HepG2 (cell line): Measurements from ENCODE around the gene AQP10. TPM values are rescaled to one million over a fixed set of nuclear protein-coding genes. Genes with fewer than 3 reads are reported as not detected.

Source experiments
- CAMTA2 ChIP-seq: sonication (generic); formaldehyde crosslinking; IDR thresholded peaks from 2 replicates; pipeline ENCODE4 v1.4.0; 2020; ENCODE audit warnings: mild to moderate bottlenecking, missing genetic modification reagents, borderline replicate concordance
- CBX1 ChIP-seq: IDR thresholded peaks from one replicate; pipeline ENCODE4 v1.6.1; 2016; ENCODE audit warnings: antibody characterized with exemption, low read depth
- CCAR2 ChIP-seq: fragments of 200-400 bp; formaldehyde crosslinking; optimal IDR thresholded peaks from 2 replicates; pipeline ENCODE3; 2018; ENCODE audit warnings: low read depth, mild to moderate bottlenecking, low read length, moderate library complexity
- ETV6 ChIP-seq: sonication (generic); formaldehyde crosslinking; conservative IDR thresholded peaks from 2 replicates; pipeline ENCODE4 v1.4.0; 2020; ENCODE audit warnings: missing genetic modification reagents
- ISL2 ChIP-seq: sonication (generic); formaldehyde crosslinking; IDR thresholded peaks from 2 replicates; pipeline ENCODE4 v1.5.0; 2020; ENCODE audit warnings: missing genetic modification reagents
- MTA3 ChIP-seq: sonication (generic); formaldehyde crosslinking; IDR thresholded peaks from 2 replicates; pipeline ENCODE4 v1.4.0; 2020; ENCODE audit warnings: missing genetic modification reagents
- NCOR1 ChIP-seq: fragments of 200-600 bp; sonication (generic); IDR thresholded peaks from 2 replicates; pipeline ENCODE4 v1.7.0; 2017; ENCODE audit warnings: antibody characterized with exemption, low read length, borderline replicate concordance
- NFKBIZ ChIP-seq: IDR thresholded peaks from 2 replicates; pipeline ENCODE4 v1.6.1; 2018; ENCODE audit warnings: missing genetic modification reagents, missing compliant biosample characterization
- NFYB ChIP-seq: sonication (generic); formaldehyde crosslinking; IDR thresholded peaks from 2 replicates; pipeline ENCODE4 v1.4.0; 2020; ENCODE audit warnings: missing genetic modification reagents
- NONO ChIP-seq, 2 experiments: fragments of 450-650 bp in 1 of 2; sonication (generic) in 1 of 2; formaldehyde crosslinking in 1 of 2; IDR thresholded peaks in 1 of 2; conservative IDR thresholded peaks in 1 of 2; 2 replicates each; pipeline versions ENCODE4 v1.6.1 to v1.8.0; 2017 to 2022; ENCODE audit warnings: mild to moderate bottlenecking in 1 of 2, missing genetic modification reagents in 1 of 2, moderate library complexity in 1 of 2
- PHF20 ChIP-seq: sonication (generic); formaldehyde crosslinking; IDR thresholded peaks from 2 replicates; pipeline ENCODE4 v1.5.0; 2020; ENCODE audit warnings: mild to moderate bottlenecking, missing genetic modification reagents
- REXO4 ChIP-seq: sonication (generic); formaldehyde crosslinking; IDR thresholded peaks from 2 replicates; pipeline ENCODE4 v1.8.0; 2022; ENCODE audit warnings: missing genetic modification reagents, mild to moderate bottlenecking, borderline replicate concordance
- XBP1 ChIP-seq: sonication (generic); formaldehyde crosslinking; IDR thresholded peaks from 2 replicates; pipeline ENCODE4 v1.5.0; 2020; ENCODE audit warnings: missing genetic modification reagents
- ZFP62 ChIP-seq: sonication (generic); formaldehyde crosslinking; IDR thresholded peaks from 2 replicates; pipeline ENCODE4 v1.4.0; 2020; ENCODE audit warnings: missing genetic modification reagents
- ZNF207 ChIP-seq: fragments of 450-650 bp; IDR thresholded peaks from 2 replicates; pipeline ENCODE4 v1.6.1; 2016; ENCODE audit warnings: antibody characterized with exemption, borderline replicate concordance
- ZNF24 ChIP-seq: fragments of 450-650 bp; IDR thresholded peaks from 2 replicates; pipeline ENCODE4 v1.6.1; 2017; ENCODE audit warnings: antibody characterized with exemption, mild to moderate bottlenecking
- ZNF615 ChIP-seq: sonication (generic); formaldehyde crosslinking; IDR thresholded peaks from 2 replicates; pipeline ENCODE4 v1.5.0; 2020; ENCODE audit warnings: mild to moderate bottlenecking, missing genetic modification reagents, borderline replicate concordance
- ZNF644 ChIP-seq: IDR thresholded peaks from 2 replicates; pipeline ENCODE4 v1.6.1; 2016; ENCODE audit warnings: low read depth
- ZNF652 ChIP-seq: IDR thresholded peaks from 2 replicates; pipeline ENCODE4 v1.6.1; 2016; ENCODE audit warnings: low read depth, borderline replicate concordance
- ZNF749 ChIP-seq: sonication (generic); formaldehyde crosslinking; IDR thresholded peaks from 2 replicates; pipeline ENCODE4 v1.8.0; 2022; ENCODE audit warnings: mild to moderate bottlenecking, missing genetic modification reagents, moderate library complexity, borderline replicate concordance
- polyA plus RNA-seq, 8 experiments: library from polyadenylated mRNA; depleted of rRNA in 3 of 8; stranded (reverse) in 7 of 8; unstranded in 1 of 8; fragments of >200 nt; fragmentation: Illumina TruSeq in 4 of 8; extraction: Trizol in 4 of 8; gene quantifications; 2 replicates each; pipeline versions ENCODE4 v1.2.1 to v1.2.3, GENCODE V29; 2011 to 2016; ENCODE audit warnings: low read depth in 4 of 8, missing spikeins in 1 of 8, mixed read lengths in 1 of 8; ENCODE audit not compliant: insufficient read depth in 1 of 8
- total RNA-seq, 5 experiments: library from RNA; depleted of rRNA; stranded (reverse); fragments of >200 nt; fragmentation: Illumina TruSeq; extraction: Trizol; gene quantifications; 2 replicates each; pipeline ENCODE4 v1.2.3, GENCODE V29; 2016; ENCODE audit warnings: low read depth in 1 of 5
- TF ChIP-seq, protein P1 (sequence below): sonication (generic); formaldehyde crosslinking; conservative IDR thresholded peaks from 2 replicates; pipeline ENCODE4 v1.5.0; 2020; ENCODE audit warnings: missing genetic modification reagents
- TF ChIP-seq, protein P2 (sequence below): sonication (generic); formaldehyde crosslinking; IDR thresholded peaks from 2 replicates; pipeline ENCODE4 v1.5.0; 2020; ENCODE audit warnings: missing genetic modification reagents
- TF ChIP-seq, protein P3 (sequence below): sonication (generic); formaldehyde crosslinking; IDR thresholded peaks from 2 replicates; pipeline ENCODE4 v1.4.0; 2020; ENCODE audit warnings: missing genetic modification reagents, mild to moderate bottlenecking, borderline replicate concordance
- TF ChIP-seq, protein P4 (sequence below): sonication (generic); formaldehyde crosslinking; IDR thresholded peaks from 2 replicates; pipeline ENCODE4 v1.8.1; 2022; ENCODE audit warnings: mild to moderate bottlenecking, missing genetic modification reagents

AQP10 gene
- total and polyA plus RNA-seq, 2 of the 13 experiments (the other 11 are each of a cell fraction or from before 2014, with no cell fraction given), result 0.30 TPM; not detected in 1

DNA sequence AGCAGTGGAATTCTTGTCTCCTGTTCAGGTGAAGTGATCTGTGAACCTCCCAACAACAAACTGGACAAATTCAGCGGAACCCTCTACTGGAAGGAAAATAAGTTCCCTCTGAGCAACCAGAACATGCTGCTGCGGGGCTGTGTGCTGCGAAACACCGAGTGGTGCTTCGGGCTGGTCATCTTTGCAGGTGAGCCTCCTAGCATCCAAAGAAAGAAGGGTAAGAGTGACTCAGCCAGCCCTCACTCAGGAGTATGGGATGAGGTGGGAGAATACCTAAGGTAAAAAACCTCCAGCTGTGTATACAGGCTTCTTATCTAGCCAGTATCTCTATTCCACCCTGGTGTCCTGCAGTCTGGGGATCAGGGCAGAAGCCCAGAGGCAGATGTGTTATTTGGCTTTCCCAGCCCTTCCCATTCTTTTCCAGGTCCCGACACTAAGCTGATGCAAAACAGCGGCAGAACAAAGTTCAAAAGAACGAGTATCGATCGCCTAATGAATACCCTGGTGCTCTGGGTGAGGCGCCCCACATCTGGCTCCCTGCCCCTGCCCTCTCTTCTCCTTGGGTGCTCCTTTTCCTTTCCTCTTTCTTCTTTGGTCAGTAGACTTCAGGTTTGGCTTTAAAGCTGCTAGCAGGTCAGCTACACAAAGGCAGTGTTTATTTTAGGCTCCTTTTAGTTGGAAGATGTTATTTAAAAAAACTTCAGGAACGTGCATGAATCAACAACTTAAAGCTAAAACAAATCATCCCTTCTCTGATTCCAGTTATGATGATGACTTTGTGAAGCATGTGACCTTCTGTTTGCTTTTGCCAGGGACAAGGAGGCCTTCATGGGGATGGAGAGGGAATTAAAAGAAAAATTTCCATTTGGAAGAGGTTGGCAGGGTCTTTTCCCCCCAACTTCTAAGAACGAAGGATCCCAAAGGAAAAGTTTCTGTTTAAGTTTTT lies 13.5 kb downstream of the AQP10 start (continued):
- no peak for TF ChIP-seq CBX1
- no peak for TF ChIP-seq NFYB (CRISPR knock-in tag)
- TF ChIP-seq ZNF652 (CRISPR knock-in tag), result no peak
- TF ChIP-seq NFKBIZ (CRISPR knock-in tag), result peak; percentile 51; the same call in 1 of the 2 replicates
- TF ChIP-seq XBP1 (CRISPR knock-in tag), result no peak
- TF ChIP-seq ZNF615 (CRISPR knock-in tag), result no peak
- no peak for TF ChIP-seq ZNF207
- TF ChIP-seq, protein P1, sequence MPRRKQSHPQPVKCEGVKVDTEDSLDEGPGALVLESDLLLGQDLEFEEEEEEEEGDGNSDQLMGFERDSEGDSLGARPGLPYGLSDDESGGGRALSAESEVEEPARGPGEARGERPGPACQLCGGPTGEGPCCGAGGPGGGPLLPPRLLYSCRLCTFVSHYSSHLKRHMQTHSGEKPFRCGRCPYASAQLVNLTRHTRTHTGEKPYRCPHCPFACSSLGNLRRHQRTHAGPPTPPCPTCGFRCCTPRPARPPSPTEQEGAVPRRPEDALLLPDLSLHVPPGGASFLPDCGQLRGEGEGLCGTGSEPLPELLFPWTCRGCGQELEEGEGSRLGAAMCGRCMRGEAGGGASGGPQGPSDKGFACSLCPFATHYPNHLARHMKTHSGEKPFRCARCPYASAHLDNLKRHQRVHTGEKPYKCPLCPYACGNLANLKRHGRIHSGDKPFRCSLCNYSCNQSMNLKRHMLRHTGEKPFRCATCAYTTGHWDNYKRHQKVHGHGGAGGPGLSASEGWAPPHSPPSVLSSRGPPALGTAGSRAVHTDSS (CRISPR knock-in tag), result no peak
- TF ChIP-seq ZFP62 (CRISPR knock-in tag), result no peak
- TF ChIP-seq ISL2, result peak; percentile 45; the same call in 1 of the 2 replicates
- no peak for TF ChIP-seq CAMTA2 (CRISPR knock-in tag)
- no peak; the same call in 1 of the 2 replicates for TF ChIP-seq ZNF644 (CRISPR knock-in tag)
- TF ChIP-seq MTA3 (CRISPR knock-in tag), result no peak
- no peak for TF ChIP-seq NONO (IDR thresholded peaks at IDR 0.05)
- TF ChIP-seq NONO (CRISPR knock-in tag; conservative IDR thresholded peaks at IDR 0.05), result no peak
- peak; percentile 55; the same call in 1 of the 2 replicates for TF ChIP-seq NCOR1
- TF ChIP-seq ZNF749, result no peak
- no peak for TF ChIP-seq ZNF24
- TF ChIP-seq, protein P2, sequence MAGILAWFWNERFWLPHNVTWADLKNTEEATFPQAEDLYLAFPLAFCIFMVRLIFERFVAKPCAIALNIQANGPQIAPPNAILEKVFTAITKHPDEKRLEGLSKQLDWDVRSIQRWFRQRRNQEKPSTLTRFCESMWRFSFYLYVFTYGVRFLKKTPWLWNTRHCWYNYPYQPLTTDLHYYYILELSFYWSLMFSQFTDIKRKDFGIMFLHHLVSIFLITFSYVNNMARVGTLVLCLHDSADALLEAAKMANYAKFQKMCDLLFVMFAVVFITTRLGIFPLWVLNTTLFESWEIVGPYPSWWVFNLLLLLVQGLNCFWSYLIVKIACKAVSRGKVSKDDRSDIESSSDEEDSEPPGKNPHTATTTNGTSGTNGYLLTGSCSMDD (CRISPR knock-in tag), result no peak
- TF ChIP-seq PHF20, result no peak
- TF ChIP-seq, protein P3, sequence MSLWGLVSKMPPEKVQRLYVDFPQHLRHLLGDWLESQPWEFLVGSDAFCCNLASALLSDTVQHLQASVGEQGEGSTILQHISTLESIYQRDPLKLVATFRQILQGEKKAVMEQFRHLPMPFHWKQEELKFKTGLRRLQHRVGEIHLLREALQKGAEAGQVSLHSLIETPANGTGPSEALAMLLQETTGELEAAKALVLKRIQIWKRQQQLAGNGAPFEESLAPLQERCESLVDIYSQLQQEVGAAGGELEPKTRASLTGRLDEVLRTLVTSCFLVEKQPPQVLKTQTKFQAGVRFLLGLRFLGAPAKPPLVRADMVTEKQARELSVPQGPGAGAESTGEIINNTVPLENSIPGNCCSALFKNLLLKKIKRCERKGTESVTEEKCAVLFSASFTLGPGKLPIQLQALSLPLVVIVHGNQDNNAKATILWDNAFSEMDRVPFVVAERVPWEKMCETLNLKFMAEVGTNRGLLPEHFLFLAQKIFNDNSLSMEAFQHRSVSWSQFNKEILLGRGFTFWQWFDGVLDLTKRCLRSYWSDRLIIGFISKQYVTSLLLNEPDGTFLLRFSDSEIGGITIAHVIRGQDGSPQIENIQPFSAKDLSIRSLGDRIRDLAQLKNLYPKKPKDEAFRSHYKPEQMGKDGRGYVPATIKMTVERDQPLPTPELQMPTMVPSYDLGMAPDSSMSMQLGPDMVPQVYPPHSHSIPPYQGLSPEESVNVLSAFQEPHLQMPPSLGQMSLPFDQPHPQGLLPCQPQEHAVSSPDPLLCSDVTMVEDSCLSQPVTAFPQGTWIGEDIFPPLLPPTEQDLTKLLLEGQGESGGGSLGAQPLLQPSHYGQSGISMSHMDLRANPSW (CRISPR knock-in tag), result no peak
- no peak for TF ChIP-seq REXO4 (CRISPR knock-in tag)
- TF ChIP-seq, protein P4, sequence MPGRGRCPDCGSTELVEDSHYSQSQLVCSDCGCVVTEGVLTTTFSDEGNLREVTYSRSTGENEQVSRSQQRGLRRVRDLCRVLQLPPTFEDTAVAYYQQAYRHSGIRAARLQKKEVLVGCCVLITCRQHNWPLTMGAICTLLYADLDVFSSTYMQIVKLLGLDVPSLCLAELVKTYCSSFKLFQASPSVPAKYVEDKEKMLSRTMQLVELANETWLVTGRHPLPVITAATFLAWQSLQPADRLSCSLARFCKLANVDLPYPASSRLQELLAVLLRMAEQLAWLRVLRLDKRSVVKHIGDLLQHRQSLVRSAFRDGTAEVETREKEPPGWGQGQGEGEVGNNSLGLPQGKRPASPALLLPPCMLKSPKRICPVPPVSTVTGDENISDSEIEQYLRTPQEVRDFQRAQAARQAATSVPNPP (CRISPR knock-in tag), result no peak
- TF ChIP-seq ETV6 (CRISPR knock-in tag), result no peak
- TF ChIP-seq CCAR2, result no peak
